DND-41 (cell line): ENCODE measurements around the gene IGSF21.

ENCODE experiments used
- CTCF ChIP-seq: IDR thresholded peaks from 2 replicates; pipeline ENCODE4 v1.5.1; 2012; ENCODE audit warnings: borderline replicate concordance, low read length, moderate library complexity, mild to moderate bottlenecking; ENCODE audit not compliant: poor library complexity, severe bottlenecking; ENCODE audit errors: extremely low read depth
- EZH2 ChIP-seq: IDR thresholded peaks from 3 replicates; pipeline ENCODE4 v1.6.1; 2012; ENCODE audit warnings: borderline replicate concordance, low read depth, mild to moderate bottlenecking, moderate library complexity, low read length, inconsistent platforms; ENCODE audit not compliant: severe bottlenecking

GRCh38 chr1:18351735-18352134 lies 244.1 kb downstream of the IGSF21 start:
- no peak for TF ChIP-seq CTCF
- no peak for TF ChIP-seq EZH2
